Fibroblast of villous mesenchyme (primary cell): ENCODE measurements around the gene COX7B. TPM values are rescaled to one million over a fixed set of nuclear protein-coding genes. Genes with fewer than 3 reads are reported as not detected.
"Not testable (repeated sequence)": the region's sequence is repeated elsewhere in the genome, so short reads cannot be mapped to it uniquely, and the experiment has no call there.

Source experiments
- DNase-seq: peaks from one replicate; pipeline ENCODE4 v3.0.0-alpha.2; 2010; ENCODE audit warnings: low read depth
- H3K4me3 ChIP-seq: 2 replicates; pipeline ENCODE4 v1.5.1; 2011; ENCODE audit warnings: low read depth, mild to moderate bottlenecking, low read length
- total RNA-seq: library from RNA; depleted of rRNA; stranded (reverse); fragments of >200 nt; gene quantifications from 2 replicates; pipeline ENCODE4 v1.2.3, GENCODE V29; 2012
- TF ChIP-seq, protein P1 (sequence below): IDR thresholded peaks from 2 replicates; pipeline ENCODE4 v1.5.1; 2012; ENCODE audit warnings: low read depth, mild to moderate bottlenecking, low read length; ENCODE audit not compliant: insufficient read depth

Gene COX7B
- total RNA-seq, 1 donor = 196 TPM

DNA sequence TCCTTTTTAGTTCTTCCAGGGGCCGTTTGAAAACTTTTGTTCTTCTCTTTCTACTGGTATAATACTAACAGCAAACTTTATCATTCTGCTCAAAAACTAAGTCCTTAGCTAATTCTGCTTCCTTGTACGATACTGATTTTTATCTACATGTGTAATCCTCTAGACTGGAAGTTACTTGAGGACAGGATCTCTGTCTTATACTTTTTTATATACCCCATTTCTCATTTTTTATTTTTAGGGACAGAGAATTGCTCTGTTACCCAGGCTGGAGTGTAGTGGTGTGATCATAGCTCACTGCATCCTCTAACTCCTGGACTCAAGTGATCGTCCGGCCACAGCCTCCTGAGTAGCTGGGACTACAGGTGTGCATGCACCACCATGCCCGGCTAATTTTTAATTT, 2.2 kb downstream of the COX7B start:
- H3K4me3 ChIP-seq = no peak overlapping the region

DNA sequence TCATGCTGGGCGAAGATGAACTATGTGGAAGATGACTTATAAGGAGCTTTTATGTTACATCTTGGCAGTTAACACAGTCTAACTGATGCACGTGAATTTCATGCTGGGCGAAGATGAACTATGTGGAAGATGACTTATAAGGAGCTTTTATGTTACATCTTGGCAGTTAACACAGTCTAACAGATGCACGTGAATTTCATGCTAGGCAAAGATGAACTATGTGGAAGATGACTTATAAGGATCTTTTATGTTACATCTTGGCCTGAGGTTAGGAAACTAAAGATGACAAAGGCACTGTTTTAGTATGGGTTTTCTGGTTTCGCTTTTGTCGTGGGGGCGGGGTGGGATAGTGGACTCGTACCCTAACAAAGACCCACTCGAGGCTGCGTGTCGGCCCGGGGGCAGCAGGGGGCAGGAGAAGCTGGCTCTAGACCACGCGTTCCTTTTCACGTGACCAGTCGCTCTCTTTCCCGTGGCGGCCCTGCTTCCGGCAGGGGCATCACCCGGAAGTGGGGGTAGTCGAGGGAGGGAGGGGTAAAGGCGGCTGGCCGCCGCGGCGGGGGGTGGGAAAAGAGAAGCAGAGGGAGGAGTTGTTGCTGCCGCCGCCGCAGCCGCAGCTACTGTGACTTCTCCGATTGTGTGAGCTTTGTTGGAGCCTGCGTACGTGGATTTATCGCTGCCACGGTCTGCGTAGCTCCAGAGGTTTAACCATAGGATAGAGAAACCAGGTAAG, 11.0 kb downstream of the COX7B start, which contains the start of gene ATP7A:
TSS of gene ATP7A (plus strand) at position 586 of the 733 bp plus-strand sequence. CDS start 60,949 bp downstream, outside the sequence.
- H3K4me3 ChIP-seq = peak within 1 kb of the TSS; percentile 77
- DNase-seq = peak; percentile 90
- TF ChIP-seq, protein P1, sequence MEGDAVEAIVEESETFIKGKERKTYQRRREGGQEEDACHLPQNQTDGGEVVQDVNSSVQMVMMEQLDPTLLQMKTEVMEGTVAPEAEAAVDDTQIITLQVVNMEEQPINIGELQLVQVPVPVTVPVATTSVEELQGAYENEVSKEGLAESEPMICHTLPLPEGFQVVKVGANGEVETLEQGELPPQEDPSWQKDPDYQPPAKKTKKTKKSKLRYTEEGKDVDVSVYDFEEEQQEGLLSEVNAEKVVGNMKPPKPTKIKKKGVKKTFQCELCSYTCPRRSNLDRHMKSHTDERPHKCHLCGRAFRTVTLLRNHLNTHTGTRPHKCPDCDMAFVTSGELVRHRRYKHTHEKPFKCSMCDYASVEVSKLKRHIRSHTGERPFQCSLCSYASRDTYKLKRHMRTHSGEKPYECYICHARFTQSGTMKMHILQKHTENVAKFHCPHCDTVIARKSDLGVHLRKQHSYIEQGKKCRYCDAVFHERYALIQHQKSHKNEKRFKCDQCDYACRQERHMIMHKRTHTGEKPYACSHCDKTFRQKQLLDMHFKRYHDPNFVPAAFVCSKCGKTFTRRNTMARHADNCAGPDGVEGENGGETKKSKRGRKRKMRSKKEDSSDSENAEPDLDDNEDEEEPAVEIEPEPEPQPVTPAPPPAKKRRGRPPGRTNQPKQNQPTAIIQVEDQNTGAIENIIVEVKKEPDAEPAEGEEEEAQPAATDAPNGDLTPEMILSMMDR = peak; percentile 45

More for the DNA sequence above, 2.2 kb downstream of the COX7B start:
- no peak for DNase-seq
- TF ChIP-seq, protein P1 = no peak

DNA sequence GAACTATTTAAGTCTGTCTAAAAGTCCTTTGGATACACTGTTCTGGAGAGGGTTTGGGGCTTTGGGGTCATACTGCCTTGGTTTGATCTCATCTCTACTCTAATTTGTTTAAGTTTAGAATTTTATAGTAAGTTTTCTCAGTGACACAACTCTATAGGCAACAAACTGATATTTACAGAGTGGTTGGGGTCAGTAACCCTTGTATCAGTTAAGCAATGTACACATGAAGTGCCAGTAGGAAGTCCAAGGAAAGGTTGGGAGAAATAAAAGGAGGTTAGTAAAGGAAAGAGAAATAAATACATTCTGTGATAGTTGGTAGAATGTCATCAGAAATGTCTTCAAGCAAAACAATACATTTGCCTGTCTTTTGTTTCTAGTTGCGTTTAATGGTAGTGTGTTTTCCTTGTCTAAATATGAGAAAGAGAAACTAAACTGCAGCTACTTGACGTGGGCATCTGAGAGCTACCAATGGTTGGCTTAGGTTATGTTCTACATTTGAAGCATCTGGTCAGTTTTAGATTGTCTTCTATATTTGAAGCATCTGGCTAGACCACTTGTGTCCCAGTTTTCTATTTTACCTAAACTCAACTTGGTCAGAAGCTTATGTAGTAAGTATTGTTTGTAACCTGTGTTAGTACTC, 18.1 kb downstream of the COX7B start:
- DNase-seq = no peak
- H3K4me3 ChIP-seq = no peak overlapping the region

DNA sequence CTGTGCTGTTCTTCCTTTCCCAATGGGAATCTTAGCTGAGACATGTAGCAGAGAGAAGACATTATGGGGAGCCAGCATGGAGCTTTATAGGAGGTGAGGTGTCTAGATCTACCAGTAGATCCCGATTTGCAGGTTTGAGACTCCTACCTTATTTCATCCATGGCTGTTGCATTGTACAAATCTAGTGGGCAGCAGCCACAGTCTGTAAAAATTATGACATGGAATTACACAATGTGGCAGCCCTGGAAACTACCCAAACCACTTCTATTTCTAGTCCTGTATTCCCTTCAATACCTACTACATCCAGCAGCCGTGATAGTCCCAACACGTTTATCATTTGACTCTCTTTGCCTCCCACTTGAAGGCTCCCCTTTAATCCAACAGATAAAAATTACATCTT, 19.3 kb downstream of the COX7B start:
- DNase-seq = peak; percentile 32
- H3K4me3 ChIP-seq = no peak overlapping the region
- TF ChIP-seq, protein P1 = no peak

More for the DNA sequence above, 18.1 kb downstream of the COX7B start:
- TF ChIP-seq, protein P1 = no peak

DNA sequence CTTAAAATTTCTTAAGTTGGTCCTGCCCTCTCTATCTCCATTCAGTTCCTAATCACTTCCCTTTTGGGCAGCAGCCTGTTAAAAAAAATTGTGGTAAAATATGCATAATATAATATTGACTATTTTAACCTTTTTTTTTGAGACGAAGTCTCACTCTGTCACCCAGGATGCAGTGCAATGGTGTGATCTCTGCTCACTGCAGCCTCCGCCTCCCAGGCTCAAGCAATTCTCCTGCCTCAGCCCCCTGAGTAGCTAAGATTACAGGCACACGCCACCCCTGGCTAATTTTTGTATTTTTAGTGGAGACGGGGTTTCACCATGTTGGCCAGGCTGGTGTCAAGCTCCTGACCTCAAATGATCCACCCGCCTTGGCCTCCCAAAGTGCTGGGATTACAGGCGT, 20.1 kb downstream of the COX7B start:
- DNase-seq, H3K4me3 ChIP-seq: not testable (repeated sequence)

DNA sequence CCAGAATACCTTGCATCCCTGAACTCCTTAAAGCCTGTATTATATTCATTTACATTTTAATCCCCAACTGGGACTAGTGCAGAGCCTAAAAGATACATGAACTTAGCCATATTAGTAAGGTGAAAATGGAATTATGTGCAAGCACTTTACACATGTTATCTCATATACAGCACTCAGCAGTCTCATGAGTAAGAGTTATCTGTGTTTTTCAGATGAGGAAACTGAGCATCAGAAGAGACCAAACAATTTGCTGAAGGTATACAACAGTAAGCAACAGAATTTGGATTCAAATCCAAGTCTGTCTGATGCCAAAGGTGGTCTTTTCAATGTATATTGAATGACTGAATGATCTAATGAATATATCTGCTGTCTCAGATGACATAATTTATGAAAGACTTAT, 23.5 kb downstream of the COX7B start:
- H3K4me3 ChIP-seq = no peak overlapping the region
- DNase-seq = no peak
- TF ChIP-seq, protein P1 = no peak

DNA sequence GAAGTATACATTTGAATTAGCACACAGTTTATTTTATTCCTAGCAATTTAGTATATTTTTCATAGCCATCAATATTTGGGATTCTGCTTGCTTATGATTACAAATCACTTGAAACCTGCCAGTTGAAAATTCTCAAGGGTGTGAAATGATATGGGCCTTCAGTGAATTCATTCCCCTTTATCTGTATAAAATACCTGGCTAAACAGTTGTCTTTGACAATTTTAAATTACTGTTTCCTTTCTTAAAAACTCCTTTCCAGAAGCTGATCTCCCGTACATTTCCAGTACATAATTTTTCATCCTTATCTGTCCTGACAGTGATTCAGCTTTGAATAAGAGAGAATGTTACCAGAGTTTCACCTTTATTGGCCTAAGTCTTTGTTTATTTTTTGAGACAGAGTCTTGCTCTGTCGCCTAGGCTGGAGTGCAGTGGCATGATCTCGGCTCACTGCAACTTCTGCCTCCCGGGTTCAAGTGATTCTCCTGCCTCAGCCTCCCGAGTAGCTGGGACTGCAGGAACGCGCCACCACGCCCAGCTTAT, 25.1 kb downstream of the COX7B start:
- TF ChIP-seq, protein P1 = no peak
- no peak for DNase-seq

More for the DNA sequence above, 25.1 kb downstream of the COX7B start:
- no peak overlapping the region for H3K4me3 ChIP-seq
